ENCODE data around the gene BCOR.

DNA sequence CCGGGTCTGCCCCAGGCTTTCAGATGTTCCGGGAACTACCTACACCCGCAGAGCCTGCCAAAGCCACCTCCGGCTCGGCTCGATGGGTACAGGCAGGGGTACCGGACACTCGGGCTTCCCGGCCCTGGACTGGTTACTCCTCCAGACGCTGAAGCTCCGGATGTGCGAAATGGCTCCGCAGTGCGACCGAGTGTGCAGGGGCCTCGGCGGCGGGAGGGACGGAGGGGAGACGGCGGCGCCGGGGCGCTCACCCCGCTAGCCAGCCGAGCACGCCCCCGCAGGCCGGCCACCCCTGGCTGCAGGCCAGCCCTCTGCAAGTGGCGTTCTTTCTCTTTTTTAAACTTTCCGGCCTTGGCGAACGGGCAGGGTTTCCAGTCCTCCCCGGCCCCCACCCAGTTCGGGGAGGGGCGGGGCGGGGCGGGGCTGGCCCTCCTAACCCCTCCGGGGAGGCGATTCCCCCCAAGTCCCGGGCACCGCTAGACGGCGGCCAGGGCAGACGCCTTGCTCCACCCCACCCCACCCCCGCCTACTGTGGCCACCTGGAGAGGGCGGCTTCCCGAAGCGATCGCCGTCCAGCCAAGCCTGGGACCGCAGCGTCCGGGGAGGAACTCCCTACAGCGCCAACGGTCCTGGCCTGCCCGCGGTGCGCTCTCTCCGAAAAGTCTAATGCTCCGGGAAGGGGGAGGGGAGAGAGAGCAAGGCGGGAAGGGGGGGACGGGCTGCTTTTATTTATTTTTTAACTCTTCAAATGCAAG is 7.5 kb downstream of the BCOR start:
- TF ChIP-seq, protein P1, sequence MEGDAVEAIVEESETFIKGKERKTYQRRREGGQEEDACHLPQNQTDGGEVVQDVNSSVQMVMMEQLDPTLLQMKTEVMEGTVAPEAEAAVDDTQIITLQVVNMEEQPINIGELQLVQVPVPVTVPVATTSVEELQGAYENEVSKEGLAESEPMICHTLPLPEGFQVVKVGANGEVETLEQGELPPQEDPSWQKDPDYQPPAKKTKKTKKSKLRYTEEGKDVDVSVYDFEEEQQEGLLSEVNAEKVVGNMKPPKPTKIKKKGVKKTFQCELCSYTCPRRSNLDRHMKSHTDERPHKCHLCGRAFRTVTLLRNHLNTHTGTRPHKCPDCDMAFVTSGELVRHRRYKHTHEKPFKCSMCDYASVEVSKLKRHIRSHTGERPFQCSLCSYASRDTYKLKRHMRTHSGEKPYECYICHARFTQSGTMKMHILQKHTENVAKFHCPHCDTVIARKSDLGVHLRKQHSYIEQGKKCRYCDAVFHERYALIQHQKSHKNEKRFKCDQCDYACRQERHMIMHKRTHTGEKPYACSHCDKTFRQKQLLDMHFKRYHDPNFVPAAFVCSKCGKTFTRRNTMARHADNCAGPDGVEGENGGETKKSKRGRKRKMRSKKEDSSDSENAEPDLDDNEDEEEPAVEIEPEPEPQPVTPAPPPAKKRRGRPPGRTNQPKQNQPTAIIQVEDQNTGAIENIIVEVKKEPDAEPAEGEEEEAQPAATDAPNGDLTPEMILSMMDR (IDR thresholded peaks at IDR 0.05): no peak
- no peak for TF ChIP-seq YY1 (IDR thresholded peaks at IDR 0.05; ENCODE audit: low read depth)
- TF ChIP-seq, protein P2, sequence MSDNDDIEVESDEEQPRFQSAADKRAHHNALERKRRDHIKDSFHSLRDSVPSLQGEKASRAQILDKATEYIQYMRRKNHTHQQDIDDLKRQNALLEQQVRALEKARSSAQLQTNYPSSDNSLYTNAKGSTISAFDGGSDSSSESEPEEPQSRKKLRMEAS (IDR thresholded peaks at IDR 0.05; ENCODE audit: low read depth): no peak
- TF ChIP-seq, protein P3, sequence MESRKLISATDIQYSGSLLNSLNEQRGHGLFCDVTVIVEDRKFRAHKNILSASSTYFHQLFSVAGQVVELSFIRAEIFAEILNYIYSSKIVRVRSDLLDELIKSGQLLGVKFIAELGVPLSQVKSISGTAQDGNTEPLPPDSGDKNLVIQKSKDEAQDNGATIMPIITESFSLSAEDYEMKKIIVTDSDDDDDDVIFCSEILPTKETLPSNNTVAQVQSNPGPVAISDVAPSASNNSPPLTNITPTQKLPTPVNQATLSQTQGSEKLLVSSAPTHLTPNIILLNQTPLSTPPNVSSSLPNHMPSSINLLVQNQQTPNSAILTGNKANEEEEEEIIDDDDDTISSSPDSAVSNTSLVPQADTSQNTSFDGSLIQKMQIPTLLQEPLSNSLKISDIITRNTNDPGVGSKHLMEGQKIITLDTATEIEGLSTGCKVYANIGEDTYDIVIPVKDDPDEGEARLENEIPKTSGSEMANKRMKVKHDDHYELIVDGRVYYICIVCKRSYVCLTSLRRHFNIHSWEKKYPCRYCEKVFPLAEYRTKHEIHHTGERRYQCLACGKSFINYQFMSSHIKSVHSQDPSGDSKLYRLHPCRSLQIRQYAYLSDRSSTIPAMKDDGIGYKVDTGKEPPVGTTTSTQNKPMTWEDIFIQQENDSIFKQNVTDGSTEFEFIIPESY (IDR thresholded peaks at IDR 0.05; ENCODE audit: borderline replicate concordance, low read depth): no peak
- TF ChIP-seq, protein P4, sequence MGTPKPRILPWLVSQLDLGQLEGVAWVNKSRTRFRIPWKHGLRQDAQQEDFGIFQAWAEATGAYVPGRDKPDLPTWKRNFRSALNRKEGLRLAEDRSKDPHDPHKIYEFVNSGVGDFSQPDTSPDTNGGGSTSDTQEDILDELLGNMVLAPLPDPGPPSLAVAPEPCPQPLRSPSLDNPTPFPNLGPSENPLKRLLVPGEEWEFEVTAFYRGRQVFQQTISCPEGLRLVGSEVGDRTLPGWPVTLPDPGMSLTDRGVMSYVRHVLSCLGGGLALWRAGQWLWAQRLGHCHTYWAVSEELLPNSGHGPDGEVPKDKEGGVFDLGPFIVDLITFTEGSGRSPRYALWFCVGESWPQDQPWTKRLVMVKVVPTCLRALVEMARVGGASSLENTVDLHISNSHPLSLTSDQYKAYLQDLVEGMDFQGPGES (IDR thresholded peaks at IDR 0.05; ENCODE audit: low read depth, low read length): no peak
- no peak for TF ChIP-seq FOSL2 (IDR thresholded peaks at IDR 0.05; ENCODE audit: borderline replicate concordance, low read depth)
- no peak for TF ChIP-seq EZH2phosphoT487 (IDR thresholded peaks at IDR 0.05; ENCODE audit: borderline replicate concordance, low read depth)
- no peak for TF ChIP-seq EP300 (IDR thresholded peaks at IDR 0.05; ENCODE audit: borderline replicate concordance in 1 of 2, low read depth in 1 of 2, low read length in 1 of 2)
- TF ChIP-seq, protein P5, sequence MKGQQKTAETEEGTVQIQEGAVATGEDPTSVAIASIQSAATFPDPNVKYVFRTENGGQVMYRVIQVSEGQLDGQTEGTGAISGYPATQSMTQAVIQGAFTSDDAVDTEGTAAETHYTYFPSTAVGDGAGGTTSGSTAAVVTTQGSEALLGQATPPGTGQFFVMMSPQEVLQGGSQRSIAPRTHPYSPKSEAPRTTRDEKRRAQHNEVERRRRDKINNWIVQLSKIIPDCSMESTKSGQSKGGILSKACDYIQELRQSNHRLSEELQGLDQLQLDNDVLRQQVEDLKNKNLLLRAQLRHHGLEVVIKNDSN (IDR thresholded peaks at IDR 0.05; ENCODE audit: borderline replicate concordance, low read depth): no peak
- no peak for TF ChIP-seq GATA2 (CRISPR knock-in tag; IDR thresholded peaks at IDR 0.05)
- no peak for TF ChIP-seq GABPA (IDR thresholded peaks at IDR 0.05; ENCODE audit: low read depth)
- TF ChIP-seq RAD21 (IDR thresholded peaks at IDR 0.05; ENCODE audit: low read length): no peak
- TF ChIP-seq ELF1 (IDR thresholded peaks at IDR 0.05): no peak
- TF ChIP-seq, protein P6, sequence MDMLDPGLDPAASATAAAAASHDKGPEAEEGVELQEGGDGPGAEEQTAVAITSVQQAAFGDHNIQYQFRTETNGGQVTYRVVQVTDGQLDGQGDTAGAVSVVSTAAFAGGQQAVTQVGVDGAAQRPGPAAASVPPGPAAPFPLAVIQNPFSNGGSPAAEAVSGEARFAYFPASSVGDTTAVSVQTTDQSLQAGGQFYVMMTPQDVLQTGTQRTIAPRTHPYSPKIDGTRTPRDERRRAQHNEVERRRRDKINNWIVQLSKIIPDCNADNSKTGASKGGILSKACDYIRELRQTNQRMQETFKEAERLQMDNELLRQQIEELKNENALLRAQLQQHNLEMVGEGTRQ (IDR thresholded peaks at IDR 0.05; ENCODE audit: borderline replicate concordance, low read depth, low read length): no peak
